Measurements from ENCODE around the gene SFN.

GRCh38 chr1:26877326-26877725 is 14.4 kb downstream of the SFN start:
- TF ChIP-seq EZH2 (IDR thresholded peaks at IDR 0.05; ENCODE audit: borderline replicate concordance, low read depth, low read length, severe bottlenecking): no peak
- TF ChIP-seq, protein P1, sequence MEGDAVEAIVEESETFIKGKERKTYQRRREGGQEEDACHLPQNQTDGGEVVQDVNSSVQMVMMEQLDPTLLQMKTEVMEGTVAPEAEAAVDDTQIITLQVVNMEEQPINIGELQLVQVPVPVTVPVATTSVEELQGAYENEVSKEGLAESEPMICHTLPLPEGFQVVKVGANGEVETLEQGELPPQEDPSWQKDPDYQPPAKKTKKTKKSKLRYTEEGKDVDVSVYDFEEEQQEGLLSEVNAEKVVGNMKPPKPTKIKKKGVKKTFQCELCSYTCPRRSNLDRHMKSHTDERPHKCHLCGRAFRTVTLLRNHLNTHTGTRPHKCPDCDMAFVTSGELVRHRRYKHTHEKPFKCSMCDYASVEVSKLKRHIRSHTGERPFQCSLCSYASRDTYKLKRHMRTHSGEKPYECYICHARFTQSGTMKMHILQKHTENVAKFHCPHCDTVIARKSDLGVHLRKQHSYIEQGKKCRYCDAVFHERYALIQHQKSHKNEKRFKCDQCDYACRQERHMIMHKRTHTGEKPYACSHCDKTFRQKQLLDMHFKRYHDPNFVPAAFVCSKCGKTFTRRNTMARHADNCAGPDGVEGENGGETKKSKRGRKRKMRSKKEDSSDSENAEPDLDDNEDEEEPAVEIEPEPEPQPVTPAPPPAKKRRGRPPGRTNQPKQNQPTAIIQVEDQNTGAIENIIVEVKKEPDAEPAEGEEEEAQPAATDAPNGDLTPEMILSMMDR (IDR thresholded peaks at IDR 0.05; ENCODE audit: borderline replicate concordance, extremely low read depth, low read length, poor library complexity, severe bottlenecking): no peak

All from DND-41 (cell line).